Measurements from ENCODE around the gene SPNS2.

Gene SPNS2

DNA sequence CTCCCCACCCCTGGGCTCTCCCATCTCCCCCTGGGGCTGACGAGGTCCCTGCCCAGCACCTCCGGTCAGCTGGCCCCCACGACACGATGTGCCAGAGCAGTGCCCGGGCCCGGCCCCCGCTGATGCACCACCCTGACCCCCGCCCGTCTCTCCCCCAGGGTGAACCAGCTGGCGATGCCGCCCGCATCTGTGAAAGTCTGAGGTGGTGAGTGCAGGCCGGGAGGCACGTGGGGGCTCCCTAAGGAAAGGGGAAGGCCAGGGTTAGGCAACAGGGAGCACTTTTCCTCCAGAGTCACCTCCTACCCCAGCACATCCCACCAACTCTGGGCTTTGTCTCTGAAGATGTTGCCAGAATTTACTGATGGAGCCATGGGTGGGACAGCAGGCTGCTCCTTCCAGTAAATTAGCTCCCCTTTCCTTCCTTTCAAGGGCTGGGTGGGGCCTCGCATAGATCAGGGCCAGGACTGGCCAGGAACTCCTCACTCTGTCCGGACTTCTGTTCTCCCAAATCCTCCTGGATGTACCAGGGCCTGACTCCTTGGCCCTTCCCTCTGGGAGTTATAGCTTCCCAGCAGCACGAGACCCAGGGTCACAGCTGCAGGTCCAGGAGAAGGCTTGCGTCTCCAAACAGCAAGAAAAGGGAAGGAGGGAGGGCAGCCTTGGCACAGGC is 38.2 kb downstream of the SPNS2 start:
- DNase-seq (ENCODE audit: low read depth in 3 of 3): no peak

- no peak for DNase-seq (ENCODE audit: low read depth in 3 of 3)
These were observed 39.0 kb downstream of the SPNS2 start for GRCh38 chr17:4537451-4538235.

DNA sequence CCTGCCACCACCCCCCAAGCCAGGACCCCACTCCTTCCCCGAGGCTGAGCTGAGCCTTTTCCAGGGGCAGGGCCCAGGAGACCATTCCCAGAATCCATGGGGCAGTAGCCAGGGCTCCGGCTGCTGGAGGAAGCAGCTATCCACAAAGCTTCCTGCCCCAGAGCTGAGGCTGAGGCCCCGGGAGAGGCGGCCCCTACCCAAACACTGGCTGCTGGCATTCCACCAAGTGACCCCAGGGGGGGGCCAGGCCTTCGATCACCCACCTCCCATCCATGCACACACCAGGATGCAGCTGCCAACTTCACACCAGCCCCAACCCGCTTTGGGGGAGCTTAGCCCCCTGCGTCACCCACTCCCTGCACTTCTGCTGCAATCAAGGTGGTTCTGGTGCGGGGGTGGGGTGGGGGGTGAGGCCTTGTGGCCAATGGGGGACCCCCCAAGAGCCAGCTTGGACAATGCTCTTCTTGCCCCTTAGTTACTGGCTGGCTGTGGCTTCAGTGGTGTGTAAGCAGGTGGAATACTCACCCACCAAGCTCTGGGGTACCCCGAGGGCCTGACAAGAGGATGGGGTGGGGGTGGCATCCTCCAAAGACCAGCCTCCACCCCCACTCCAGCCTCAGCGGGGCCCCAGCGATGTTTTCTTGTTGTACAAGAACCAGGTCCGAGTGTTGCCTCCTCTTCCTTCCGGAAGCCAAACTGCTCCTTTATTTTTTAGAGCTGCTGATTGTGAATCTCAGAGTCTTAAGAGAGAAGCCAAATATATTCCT is 39.7 kb downstream of the SPNS2 start:
- no peak for DNase-seq (ENCODE audit: low read depth in 3 of 3)

DNA sequence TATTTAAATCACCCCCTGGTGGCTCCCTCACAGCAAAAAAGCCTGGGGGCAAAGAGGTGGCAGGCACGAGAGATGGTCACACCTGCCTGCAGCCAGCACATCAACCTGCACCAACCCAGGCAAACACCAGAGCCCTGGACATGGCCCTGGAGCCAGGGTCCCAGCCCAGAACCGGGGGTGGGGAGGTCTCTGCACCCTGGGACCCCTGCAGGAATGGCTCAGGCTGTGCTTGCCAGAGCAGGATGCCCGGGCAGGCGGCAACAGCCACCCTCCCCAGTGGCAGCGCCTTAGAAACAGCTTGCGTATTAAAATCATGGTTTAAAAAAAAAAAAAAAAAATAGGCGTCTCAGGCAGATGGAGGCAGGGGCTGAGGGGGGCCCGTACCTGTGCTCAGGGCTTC is 40.3 kb downstream of the SPNS2 start:
- no peak for DNase-seq (ENCODE audit: low read depth in 3 of 3)

DNA sequence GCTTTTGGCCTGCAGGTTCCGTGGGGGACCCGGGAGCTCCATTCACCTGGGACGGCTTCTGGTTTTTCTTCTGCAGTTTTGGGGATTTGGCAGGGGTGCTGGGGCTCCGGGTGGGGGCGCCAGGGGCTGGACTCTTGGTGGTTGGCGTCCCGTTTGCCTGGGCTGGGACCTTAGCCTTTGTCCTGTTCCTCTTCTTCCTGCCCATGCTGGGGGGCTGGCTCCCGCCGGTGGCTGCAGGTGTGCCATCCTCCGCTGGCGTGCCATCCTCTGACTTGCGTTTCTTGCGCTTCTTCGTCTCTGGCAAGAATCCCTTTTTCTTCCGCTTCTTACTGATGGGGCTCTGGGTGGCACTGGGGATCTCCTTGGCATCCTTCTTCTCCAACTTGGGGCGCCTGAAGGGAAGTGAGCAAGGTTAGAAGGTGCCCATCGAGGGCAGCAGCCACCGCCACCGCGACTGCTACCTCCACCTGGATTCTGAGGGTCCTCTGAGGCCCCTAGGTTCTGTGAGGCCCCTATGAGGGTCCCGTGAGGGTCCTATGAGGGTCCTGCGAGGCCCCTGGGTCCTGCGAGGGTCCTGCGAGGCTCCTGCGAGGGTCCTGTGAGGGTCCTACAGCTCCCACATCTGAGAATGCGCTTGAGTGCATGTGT is 41.0 kb downstream of the SPNS2 start:
- DNase-seq (ENCODE audit: low read depth in 3 of 3): no peak

DNA sequence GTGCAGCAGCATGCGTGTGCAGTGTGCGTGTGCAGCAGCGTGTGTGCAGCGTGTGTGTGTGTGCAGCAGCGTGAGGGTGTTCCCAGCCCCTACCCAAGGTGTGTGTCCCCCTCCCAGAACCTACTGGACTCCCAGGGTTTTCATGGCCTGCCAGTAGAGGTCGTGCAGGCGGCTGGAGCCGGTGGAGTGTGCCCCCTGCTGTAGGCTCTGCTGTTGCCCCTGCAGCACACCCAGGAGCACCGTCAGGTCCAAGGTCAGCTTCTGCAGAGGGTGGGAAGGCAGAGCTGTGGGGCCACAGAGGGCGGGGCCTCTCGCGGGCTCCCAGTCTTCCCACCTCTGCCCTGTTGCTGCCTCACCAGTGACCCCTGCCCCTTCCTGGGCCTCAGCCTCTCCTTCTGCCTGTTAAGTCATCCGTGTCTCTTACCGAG is 41.6 kb downstream of the SPNS2 start:
- DNase-seq (ENCODE audit: low read depth in 3 of 3): no peak

GRCh38 chr17:4540687-4541327 is 42.1 kb downstream of the SPNS2 start:
- DNase-seq (ENCODE audit: low read depth in 3 of 3): no peak

- no peak for DNase-seq (ENCODE audit: low read depth in 3 of 3)
These were observed 42.8 kb downstream of the SPNS2 start for GRCh38 chr17:4541328-4542002.

DNA sequence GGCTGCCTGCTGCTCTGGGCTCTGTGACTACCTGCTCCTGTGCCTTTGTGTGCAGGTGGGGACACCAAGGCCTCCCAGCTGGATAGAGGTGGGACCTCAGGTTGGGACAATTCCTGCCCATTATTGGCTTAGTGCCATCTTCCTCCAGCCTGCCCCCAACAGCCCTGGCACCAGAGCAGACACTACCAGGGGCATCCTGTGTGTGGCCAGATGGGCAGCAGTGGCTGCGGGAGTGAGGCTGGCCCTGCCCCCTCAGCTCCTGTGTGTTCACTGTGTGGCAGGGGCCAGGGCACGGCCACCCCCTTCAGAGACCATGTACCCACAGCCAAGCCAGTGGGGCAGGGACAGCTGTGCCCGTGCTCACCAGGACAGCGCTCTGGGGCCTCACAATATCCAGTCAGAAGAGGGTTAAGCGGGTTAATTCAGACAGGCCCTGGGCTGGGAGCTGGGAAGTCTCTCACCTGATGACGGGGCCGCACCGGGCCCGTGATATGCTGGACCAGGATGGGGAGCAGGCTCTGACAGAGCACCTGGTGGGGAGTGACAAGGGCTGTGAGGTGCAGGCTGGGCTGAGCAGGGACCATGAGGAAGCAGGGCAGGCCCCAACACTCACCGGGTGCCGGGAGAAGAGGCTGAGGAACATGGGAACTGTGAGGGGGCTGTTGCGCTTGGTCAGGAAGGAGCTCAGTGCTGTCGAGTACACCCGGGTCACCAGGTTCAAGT is 43.5 kb downstream of the SPNS2 start:
- DNase-seq (ENCODE audit: low read depth in 3 of 3): no peak

DNA sequence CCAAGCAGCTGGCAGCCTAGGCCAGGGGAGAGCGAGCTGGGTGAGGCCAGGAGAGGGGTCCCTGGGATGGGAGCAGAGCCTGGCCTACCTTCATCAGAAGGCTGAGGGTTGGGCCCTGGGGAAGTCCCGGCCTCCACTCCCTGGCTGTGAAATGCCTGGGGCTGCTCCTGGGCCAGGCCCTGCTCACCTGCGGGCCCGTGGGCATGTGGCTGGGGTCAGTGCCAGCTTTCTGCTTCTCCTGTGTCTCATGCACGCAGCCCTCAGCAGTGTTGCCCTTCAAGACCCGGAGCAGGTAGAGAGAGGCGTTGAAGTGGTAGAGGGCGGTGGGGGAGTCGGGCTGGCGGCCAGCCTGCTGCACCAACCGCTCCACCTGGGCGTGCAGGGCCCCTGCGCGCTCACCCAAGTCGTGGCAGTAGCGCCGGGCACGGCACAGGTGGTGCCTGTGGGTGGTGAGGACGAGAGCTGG is 44.1 kb downstream of the SPNS2 start:
- DNase-seq (ENCODE audit: low read depth in 3 of 3): no peak

GRCh38 chr17:4543557-4544026 is 44.9 kb downstream of the SPNS2 start:
- no peak for DNase-seq (ENCODE audit: low read depth in 3 of 3)

- DNase-seq (ENCODE audit: low read depth in 3 of 3): no peak
These were observed 45.7 kb downstream of the SPNS2 start for GRCh38 chr17:4544135-4544950.

DNA sequence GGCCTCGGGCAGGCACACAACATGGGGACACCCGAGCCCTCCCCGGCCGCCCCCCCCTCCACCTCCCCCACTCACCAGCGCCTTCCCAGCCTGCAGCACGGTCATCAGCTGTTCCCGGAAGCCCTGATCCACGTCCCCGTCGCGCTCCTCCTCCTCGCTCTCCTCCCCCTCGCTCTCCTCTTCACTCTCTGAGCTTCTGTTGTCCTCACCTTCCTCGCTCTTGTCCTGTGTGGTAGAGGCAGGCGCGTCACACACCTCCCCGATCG is 46.2 kb downstream of the SPNS2 start:
- DNase-seq (ENCODE audit: low read depth in 3 of 3): no peak

DNA sequence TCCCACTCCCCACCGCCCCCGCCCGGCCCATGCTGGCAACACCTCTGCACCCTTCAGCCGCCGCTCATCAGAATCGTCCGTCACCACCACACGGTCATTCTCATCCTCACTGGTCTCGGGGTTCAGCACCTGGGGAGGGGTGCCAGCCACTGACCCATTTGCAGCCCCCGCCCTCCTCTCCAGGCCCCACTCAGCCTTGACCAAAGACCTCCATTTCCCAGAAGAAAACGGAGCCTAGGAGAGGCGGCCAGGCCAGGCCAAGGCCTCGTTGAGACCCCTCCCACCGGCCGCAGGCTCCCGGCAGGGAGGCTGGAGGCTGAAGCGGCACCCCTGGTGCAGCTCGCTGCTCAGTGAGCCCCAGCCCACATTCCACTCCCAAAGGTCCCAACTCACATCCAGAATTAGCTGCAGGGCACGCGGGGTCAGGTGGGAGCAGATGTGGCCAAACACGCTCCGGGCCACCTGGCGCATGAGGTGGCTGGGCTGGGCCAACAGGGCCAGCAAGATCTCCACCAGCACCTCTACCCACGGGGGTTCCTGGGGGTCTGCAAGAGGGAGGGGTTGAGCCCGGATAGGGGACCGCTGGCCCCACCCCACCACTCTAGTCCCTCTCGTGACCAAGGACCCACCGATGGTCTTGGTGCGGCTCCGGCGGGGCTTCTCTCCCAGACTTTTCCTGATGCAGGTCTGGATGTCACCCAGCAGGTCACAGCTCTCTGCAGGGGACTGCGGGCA is 46.7 kb downstream of the SPNS2 start:
- no peak for DNase-seq (ENCODE audit: low read depth in 3 of 3)

DNA sequence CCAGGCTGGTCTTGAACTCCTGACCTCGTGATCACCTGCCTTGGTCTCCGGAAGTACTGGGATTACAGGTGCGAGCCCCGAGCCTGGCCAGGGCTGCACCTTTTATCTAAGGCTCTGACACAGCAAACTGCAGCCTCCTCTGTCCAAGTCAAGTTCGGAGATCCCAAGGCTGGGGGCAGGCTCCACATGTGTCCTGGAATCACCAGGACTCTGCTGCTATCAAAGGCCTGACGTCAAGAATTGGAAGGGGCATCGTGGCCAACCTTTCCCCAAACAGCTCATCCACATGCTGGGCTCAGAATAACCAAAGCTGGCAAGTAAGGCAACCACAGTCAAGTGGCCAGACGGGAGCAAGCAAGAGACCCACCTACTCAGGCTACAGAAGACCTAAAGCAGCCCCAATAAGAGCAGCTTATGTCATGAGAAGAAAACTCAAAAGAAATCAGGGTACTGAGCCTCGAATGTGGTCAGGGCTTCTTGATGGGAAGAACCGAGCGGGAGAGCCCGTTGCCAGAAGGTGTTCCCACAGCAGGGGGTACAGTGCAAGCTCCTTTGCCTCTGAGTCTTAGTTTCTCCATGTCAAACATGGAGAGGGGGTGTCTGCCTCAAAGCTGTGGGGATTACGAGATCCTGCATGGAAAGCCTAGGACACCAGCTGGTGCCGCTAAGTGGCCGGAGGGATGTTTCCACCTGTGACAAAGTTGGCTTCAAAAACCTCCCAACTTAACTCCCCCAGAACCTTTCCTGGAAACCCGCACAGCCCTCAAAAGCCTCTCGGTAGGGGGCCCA is 48.6 kb downstream of the SPNS2 start:
- no peak for DNase-seq (ENCODE audit: low read depth in 3 of 3)

DNA sequence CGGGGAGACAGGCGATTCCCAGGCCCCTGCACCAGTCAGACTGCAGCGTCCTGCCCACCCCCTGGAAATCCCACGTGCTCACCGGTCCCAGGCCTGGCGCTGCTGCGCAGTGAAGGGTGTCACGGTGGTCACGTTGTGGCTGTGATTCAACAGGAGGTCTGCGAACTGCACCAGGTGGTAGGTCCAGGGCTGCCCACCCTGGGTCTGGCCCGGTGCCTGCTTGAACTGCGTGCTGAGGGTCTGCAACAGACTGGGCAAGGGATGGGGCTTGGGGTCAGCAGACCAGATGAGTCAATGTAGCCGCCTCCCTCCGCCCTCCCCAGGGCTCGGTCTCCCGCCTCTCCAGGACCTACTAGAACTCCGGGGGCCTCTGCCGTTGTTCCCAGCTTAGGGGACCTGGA is 49.4 kb downstream of the SPNS2 start:
- no peak for DNase-seq (ENCODE audit: low read depth in 3 of 3)

- DNase-seq (ENCODE audit: low read depth in 3 of 3): no peak
These were observed 50.2 kb downstream of the SPNS2 start for GRCh38 chr17:4548721-4549531.

Measured in stimulated activated CD4-positive, alpha-beta T cell treated with anti-CD3 and anti-CD28 coated beads, TNF-alpha, amount 100 ng/mL, for 24 hours (primary cell).